ENCODE measurements around the gene ETNK2. TPM values are rescaled to one million over a fixed set of nuclear protein-coding genes. Genes with fewer than 3 reads are reported as not detected.

Gene ETNK2
- total RNA-seq, 2 experiments from 2014 or later, result 0.25 TPM; not detected in 1

DNA sequence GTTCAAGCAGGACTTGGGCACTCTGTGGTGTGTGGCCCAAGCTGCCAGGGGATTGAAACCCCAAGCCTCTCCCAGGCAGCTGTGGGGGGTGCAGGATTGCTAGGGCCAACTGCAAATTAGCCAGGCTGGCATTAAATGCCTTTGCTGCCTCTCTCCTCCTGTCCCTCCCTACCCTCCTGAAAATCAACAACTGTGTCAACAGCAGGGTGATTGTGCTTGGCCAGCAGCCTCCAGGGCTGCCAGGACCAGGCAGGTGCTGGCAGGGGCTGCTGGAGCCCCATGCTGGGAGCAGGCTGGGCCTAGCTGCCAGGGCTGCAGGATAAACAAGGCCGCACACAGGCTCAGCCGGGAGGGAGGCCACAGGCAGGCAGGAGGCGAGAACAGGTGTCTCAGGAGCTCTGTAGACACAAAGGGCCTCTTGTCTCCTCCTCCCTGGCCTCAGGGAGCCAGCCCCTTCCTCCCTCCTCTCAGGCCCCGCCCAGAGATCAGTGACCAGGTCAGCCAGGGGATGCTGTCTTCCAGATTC, 67.5 kb downstream of the ETNK2 start:
- Mint-ChIP-seq H3K27ac (no peak overlapping the region), H3K36me3 (ENCODE audit: low read depth) (no peaks in the 10 kb centered on the region), H3K4me1 (peaks cover 3% of the 10 kb centered on the region), H3K9me3 (no peaks in the 10 kb centered on the region), H3K4me3 (no peak overlapping the region), H3K27me3 (no peaks in the 10 kb centered on the region)
- ChIA-PET POLR2A (interaction anchor here (0.6 kb wide), 1 partner anchor 425 kb away, joined by 3 read pairs; no protein-coding TSS in a partner anchor), CTCF (no interaction called here)
- no peak for DNase-seq

DNA sequence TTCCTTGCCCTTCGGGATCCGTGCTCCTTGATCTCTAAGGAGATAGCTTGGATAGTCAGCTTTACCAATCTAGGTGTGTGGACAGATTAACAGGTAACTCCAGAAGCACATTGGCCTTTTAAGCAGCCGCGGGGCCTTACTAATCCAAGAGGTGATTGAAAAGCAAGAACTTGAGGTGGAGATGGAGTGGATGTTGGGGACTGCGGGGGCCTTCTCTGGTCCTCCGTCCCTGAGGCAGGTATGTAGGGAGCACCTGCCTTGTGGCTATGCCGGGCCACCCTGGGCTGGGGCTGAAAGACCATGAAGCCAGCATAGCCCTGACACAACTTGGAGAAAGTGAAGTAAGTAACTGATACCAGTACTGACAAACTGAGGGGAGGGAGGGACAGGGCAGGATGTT, 68.4 kb downstream of the ETNK2 start:
- Mint-ChIP-seq H3K27me3 (peaks cover 2% of the 10 kb centered on the region), H3K4me1 (peaks cover 3% of the 10 kb centered on the region), H3K36me3 (ENCODE audit: low read depth) (no peaks in the 10 kb centered on the region), H3K9me3 (no peaks in the 10 kb centered on the region), H3K4me3 (no peak overlapping the region), H3K27ac (no peak overlapping the region)
- CTCF ChIA-PET, result no interaction called here
- DNase-seq, result no peak
- POLR2A ChIA-PET, result no interaction called here

DNA sequence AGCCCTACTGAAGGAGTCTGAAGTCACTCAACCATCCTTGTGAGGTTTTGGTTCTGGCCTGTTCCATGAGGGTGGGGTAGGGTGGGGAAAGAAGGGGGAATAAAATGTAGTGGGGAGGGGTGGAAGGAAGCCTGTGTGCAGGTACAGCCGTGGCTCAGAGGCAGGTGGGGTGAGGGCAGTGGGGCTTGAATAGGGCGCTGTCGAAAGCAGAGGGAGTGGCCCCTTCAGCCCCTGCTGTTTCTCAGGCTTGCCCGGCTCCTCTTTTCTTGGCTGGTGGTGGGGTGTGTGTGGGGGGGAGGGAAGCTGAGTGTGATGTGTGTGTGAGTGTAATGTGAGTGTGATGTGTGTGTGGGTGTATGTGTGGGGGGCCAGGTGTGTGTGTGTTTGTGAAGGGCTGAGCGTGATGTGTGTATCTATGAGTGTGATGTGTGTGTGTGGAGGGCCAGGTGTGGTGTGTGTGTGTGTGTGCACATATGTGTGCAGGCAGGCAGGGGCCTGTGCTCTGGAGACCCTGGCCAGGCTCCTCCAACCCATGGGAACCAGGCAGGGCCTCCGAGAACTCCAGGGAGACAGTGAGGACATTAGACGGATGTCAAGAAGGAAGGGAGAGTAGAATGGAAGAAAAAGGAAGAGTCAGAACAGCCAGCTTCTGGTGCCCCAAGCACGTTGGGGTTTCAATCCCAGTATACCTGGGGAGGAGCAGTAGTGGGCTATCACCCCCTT, 69.9 kb downstream of the ETNK2 start:
- Mint-ChIP-seq H3K9me3 (no peaks in the 10 kb centered on the region), H3K4me1 (peaks cover 3% of the 10 kb centered on the region), H3K36me3 (ENCODE audit: low read depth) (no peaks in the 10 kb centered on the region), H3K4me3 (no peak overlapping the region), H3K27ac (no peak overlapping the region), H3K27me3 (peaks cover 11% of the 10 kb centered on the region)
- ChIA-PET CTCF (no interaction called here), POLR2A (no interaction called here)
- no peak for DNase-seq

DNA sequence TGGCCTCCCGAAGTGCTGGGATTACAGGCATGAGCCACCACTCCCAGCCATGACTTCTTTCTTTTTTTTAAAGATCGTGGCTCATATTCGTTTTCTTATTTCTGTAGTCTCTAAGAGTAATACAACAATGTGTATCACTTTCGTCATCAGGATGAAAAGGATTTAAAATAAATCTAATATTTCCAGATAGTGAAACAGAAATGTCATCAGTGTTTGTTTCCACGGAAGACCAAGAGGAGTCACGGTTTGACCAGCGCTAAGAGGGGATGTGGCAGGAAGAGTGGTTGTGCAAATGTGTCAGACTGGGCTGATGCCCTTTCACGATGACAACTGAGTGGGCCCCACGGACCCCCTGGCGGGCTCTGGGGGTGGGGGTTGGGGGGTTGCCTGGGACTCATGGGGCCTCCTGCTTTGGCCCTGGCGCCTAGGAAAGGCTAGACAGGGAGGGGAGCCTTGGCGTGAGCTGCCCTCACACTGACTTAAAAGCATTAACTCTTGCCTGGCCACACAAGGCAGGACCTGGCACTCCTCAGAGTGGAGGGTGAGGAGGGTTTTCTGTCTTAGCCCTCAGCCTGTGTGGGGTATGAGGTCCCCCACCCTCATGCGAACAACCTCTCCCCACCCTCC, 70.6 kb downstream of the ETNK2 start:
- Mint-ChIP-seq H3K36me3 (ENCODE audit: low read depth) (no peaks in the 10 kb centered on the region), H3K9me3 (no peaks in the 10 kb centered on the region), H3K4me1 (peaks cover 3% of the 10 kb centered on the region), H3K27ac (no peak overlapping the region), H3K4me3 (no peak overlapping the region), H3K27me3 (peaks cover 18% of the 10 kb centered on the region)
- DNase-seq, result no peak
- POLR2A ChIA-PET, result no interaction called here
- CTCF ChIA-PET, result no interaction called here

Other genes with a start within 250 kb of the ETNK2 start
- gene SOX13, start 78.9 kb downstream of the ETNK2 start, total RNA-seq, result 1 to 10 TPM in 1 of 2 experiments, under 1 TPM in 1; 0.60 to 1.3 TPM
- not detected for gene REN, start 14.3 kb upstream of the ETNK2 start, total RNA-seq
- gene KISS1, start 44.4 kb upstream of the ETNK2 start, total RNA-seq, result not detected
- gene GOLT1A, start 61.9 kb upstream of the ETNK2 start, total RNA-seq, result not detected
- gene PLEKHA6, start 207.9 kb upstream of the ETNK2 start, total RNA-seq, result not detected